ENCODE measurements around the gene AMZ2. TPM values are rescaled to one million over a fixed set of nuclear protein-coding genes. Genes with fewer than 3 reads are reported as not detected.
"Not testable (repeated sequence)": the region's sequence is repeated elsewhere in the genome, so short reads cannot be mapped to it uniquely, and the experiment has no call there.

Gene AMZ2
- total RNA-seq, 2 donors from 2014 or later, result 57.3 to 62.8 TPM

- Histone ChIP-seq H3K27ac (peak overlapping the region; percentile 98), H3K4me3 (peak overlapping the region in 1 of 2 donors; percentile 74)
- TF ChIP-seq CTCF (IDR thresholded peaks at IDR 0.05), result no peak
Measured at GRCh38 chr17:68248891-68249290, 1.0 kb downstream of the AMZ2 start.

GRCh38 chr17:68249354-68249765 lies 1.5 kb downstream of the AMZ2 start:
- peak overlapping the region; percentile 98 for H3K27ac ChIP-seq
- H3K27me3 ChIP-seq, result no peaks in the 10 kb centered on the region
- peaks cover 0 to 15% of the 10 kb centered on the region in 2 donors for H3K4me1 ChIP-seq
- no peak for DNase-seq (ENCODE audit: low spot score)
- no peak overlapping the region for H3K4me3 ChIP-seq
- TF ChIP-seq CTCF (IDR thresholded peaks at IDR 0.05), result no peak
- H3K36me3 ChIP-seq, result peaks cover 7% of the 10 kb centered on the region
- no peaks in the 10 kb centered on the region for H3K9me3 ChIP-seq

More at GRCh38 chr17:68248891-68249290, 1.0 kb downstream of the AMZ2 start:
- no peak for DNase-seq (ENCODE audit: low spot score)
- Histone ChIP-seq H3K27me3 (no peaks in the 10 kb centered on the region), H3K9me3 (no peaks in the 10 kb centered on the region), H3K4me1 (peaks cover 0 to 15% of the 10 kb centered on the region in 2 donors), H3K36me3 (peaks cover 2% of the 10 kb centered on the region)

GRCh38 chr17:68253426-68253825 lies 5.6 kb downstream of the AMZ2 start:
- DNase-seq (ENCODE audit: low spot score); H3K9me3 ChIP-seq; H3K27ac ChIP-seq; H3K4me3 ChIP-seq; H3K27me3 ChIP-seq: not testable (repeated sequence)
- peaks cover 0 to 12% of the 10 kb centered on the region in 2 donors for H3K4me1 ChIP-seq
- H3K36me3 ChIP-seq, result peaks cover 30% of the 10 kb centered on the region

GRCh38 chr17:68255151-68255550 lies 7.3 kb downstream of the AMZ2 start:
- Histone ChIP-seq H3K9me3 (no peaks in the 10 kb centered on the region), H3K36me3 (peaks cover 30% of the 10 kb centered on the region), H3K4me1 (peaks cover 0 to 13% of the 10 kb centered on the region in 2 donors), H3K4me3 (no peak overlapping the region), H3K27ac (no peak overlapping the region), H3K27me3 (no peaks in the 10 kb centered on the region)
- no peak for TF ChIP-seq CTCF (IDR thresholded peaks at IDR 0.05)
- no peak for DNase-seq (ENCODE audit: low spot score)

- no peak for TF ChIP-seq CTCF (IDR thresholded peaks at IDR 0.05)
- no peak overlapping the region for H3K4me3 ChIP-seq
- H3K27ac ChIP-seq, result no peak overlapping the region
- H3K4me1 ChIP-seq, result peaks cover 0 to 13% of the 10 kb centered on the region in 2 donors
- no peak for DNase-seq (ENCODE audit: low spot score)
- no peaks in the 10 kb centered on the region for H3K27me3 ChIP-seq
- no peaks in the 10 kb centered on the region for H3K9me3 ChIP-seq
- peaks cover 30% of the 10 kb centered on the region for H3K36me3 ChIP-seq
Measured at GRCh38 chr17:68255731-68256538, 8.1 kb downstream of the AMZ2 start.

DNA sequence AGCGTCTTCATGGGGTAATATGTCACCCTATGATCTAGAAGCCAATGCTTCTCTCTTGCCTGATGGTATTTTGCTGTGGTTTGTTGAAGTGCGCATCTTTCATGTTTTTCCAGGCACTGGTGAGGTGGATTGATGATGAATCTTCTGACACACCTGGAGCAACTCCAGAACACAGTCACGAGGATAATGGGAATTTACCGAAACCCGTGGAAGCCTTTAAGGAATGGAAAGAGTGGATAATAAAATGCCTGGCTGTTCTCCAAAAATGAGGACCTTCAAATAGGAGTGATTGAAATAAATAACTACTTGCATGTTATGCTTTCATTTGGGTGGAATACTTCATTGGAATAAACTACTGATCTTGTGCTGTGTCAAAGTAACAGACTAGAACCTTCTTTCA lies 8.9 kb downstream of the AMZ2 start:
- not testable (repeated sequence) for H3K9me3 ChIP-seq; DNase-seq (ENCODE audit: low spot score); H3K27ac ChIP-seq; H3K4me3 ChIP-seq; H3K27me3 ChIP-seq
- Histone ChIP-seq H3K4me1 (peaks cover 0 to 13% of the 10 kb centered on the region in 2 donors), H3K36me3 (peaks cover 30% of the 10 kb centered on the region)

DNA sequence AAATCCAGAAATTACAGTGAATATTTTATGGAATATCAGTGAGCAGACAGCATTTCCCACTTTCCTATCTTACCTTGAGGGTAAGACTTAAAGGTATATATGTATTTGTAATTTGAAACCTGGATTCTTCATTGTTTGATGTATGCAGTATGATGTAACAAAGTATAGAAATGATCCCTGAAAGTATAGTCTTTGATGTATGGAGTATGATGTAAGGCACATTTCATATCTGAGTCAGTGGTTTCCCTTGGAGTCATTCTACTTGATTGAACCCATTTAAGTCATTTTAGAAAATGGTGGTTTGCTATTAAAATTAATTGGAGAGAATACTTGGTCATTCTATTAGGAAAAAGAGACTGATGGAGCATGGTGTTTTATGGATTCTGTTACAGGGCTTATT lies 10.1 kb downstream of the AMZ2 start:
- H3K36me3 ChIP-seq, result peaks cover 30% of the 10 kb centered on the region
- no peak for DNase-seq (ENCODE audit: low spot score)
- no peak overlapping the region for H3K27ac ChIP-seq
- H3K4me1 ChIP-seq, result peaks cover 0 to 13% of the 10 kb centered on the region in 2 donors
- H3K4me3 ChIP-seq, result no peak overlapping the region
- H3K27me3 ChIP-seq, result no peaks in the 10 kb centered on the region
- TF ChIP-seq CTCF (IDR thresholded peaks at IDR 0.05), result no peak
- H3K9me3 ChIP-seq, result no peaks in the 10 kb centered on the region

DNA sequence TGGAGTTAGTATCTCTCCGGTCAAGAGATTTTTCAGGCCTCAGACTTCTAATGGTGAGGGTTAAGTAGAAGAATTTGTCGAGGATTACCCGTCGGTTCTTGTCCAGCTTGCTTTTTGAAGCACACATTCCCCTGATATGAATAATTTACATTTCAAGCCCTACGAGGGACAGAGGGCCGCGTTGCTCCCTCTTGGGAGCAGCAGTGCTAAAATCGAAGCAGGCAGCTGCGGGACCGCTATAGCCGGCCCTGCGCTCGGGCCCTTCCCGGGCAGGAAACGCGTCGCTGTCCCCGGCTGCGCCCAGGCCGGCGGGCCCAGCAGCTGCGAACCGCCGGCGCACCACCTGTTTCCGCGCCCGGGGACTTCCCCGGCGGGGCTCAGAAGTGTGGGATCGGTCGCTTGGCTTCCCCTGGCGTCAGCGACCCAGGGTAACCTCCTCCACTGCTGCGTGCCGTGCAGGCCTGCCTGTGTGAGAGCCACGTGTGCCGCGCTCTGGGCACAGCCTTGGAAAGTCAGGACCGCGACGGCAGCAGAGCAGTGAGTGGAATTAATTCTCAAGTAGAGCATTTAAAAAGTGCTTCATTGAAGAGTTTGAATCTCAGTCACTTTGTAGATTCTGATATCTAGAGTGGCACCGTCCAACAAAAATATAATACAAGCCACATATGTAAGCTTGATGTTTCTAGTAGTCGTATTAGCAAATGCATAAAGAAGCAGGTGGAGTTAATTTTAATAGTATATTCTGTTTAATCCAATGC lies 11.2 kb downstream of the AMZ2 start:
- not testable (repeated sequence) for DNase-seq (ENCODE audit: low spot score)
- H3K27ac ChIP-seq, result peak overlapping the region; percentile 47 to 65

GRCh38 chr17:68259648-68259951 lies 11.8 kb downstream of the AMZ2 start:
- H3K27ac ChIP-seq, result peak overlapping the region in 1 of 2 donors; percentile 65
- DNase-seq (ENCODE audit: low spot score); H3K27me3 ChIP-seq; H3K9me3 ChIP-seq; H3K4me3 ChIP-seq: not testable (repeated sequence)
- peaks cover 21% of the 10 kb centered on the region for H3K36me3 ChIP-seq
- peaks cover 0 to 16% of the 10 kb centered on the region in 2 donors for H3K4me1 ChIP-seq

More for the DNA sequence above, 11.2 kb downstream of the AMZ2 start:
- Histone ChIP-seq H3K36me3 (peaks cover 26% of the 10 kb centered on the region), H3K4me1 (peaks cover 0 to 16% of the 10 kb centered on the region in 2 donors), H3K4me3 (peak overlapping the region in 1 of 2 donors; percentile 24)
- not testable (repeated sequence) for H3K27me3 ChIP-seq, H3K9me3 ChIP-seq
